Glutamatergic neuron (in vitro differentiated cells): ENCODE measurements around the gene SSH3. TPM values are rescaled to one million over a fixed set of nuclear protein-coding genes. Genes with fewer than 3 reads are reported as not detected.

Experiments used
- DNase-seq: peaks from one replicate; pipeline ENCODE4 v3.0.0; 2022
- H3K27ac Mint-ChIP-seq: one replicate; pipeline ENCODE4 v1.8.0; 2020; ENCODE audit warnings: mild to moderate bottlenecking, mixed read lengths, inconsistent platforms; ENCODE audit not compliant: unreplicated experiment
- H3K27me3 Mint-ChIP-seq: one replicate; pipeline ENCODE4 v1.8.0; 2020; ENCODE audit warnings: mild to moderate bottlenecking, moderate library complexity, mixed read lengths, inconsistent platforms; ENCODE audit not compliant: unreplicated experiment
- H3K36me3 Mint-ChIP-seq: one replicate; pipeline ENCODE4 v1.8.0; 2020; ENCODE audit warnings: mild to moderate bottlenecking, mixed read lengths, inconsistent platforms; ENCODE audit not compliant: unreplicated experiment
- H3K4me1 Mint-ChIP-seq: one replicate; pipeline ENCODE4 v1.8.0; 2020; ENCODE audit warnings: mild to moderate bottlenecking, low read depth, mixed read lengths, inconsistent platforms; ENCODE audit not compliant: unreplicated experiment
- H3K4me3 Mint-ChIP-seq: one replicate; pipeline ENCODE4 v1.8.0; 2020; ENCODE audit warnings: mild to moderate bottlenecking, mixed read lengths, inconsistent platforms; ENCODE audit not compliant: unreplicated experiment
- H3K9me3 Mint-ChIP-seq: one replicate; pipeline ENCODE4 v1.8.0; 2020; ENCODE audit warnings: mild to moderate bottlenecking, moderate library complexity, mixed read lengths, inconsistent platforms; ENCODE audit not compliant: unreplicated experiment
- total RNA-seq: library from RNA; stranded (reverse); fragmentation: NEBNext Ultra II Directional; extraction: Animal tissue kit (Norgen Biotek cat#: 25700); gene quantifications from one replicate; pipeline ENCODE4 v1.2.1, GENCODE V29; 2021; ENCODE audit not compliant: unreplicated experiment
- TF ChIP-seq, protein P1 (sequence below): fragments of 200-600 bp; sonication (generic); IDR thresholded peaks from one replicate; pipeline ENCODE4 v1.5.0; 2021; ENCODE audit not compliant: partially characterized antibody, unreplicated experiment

Gene SSH3
- total RNA-seq, 1 donor from 2014 or later, result 8.3 TPM

DNA sequence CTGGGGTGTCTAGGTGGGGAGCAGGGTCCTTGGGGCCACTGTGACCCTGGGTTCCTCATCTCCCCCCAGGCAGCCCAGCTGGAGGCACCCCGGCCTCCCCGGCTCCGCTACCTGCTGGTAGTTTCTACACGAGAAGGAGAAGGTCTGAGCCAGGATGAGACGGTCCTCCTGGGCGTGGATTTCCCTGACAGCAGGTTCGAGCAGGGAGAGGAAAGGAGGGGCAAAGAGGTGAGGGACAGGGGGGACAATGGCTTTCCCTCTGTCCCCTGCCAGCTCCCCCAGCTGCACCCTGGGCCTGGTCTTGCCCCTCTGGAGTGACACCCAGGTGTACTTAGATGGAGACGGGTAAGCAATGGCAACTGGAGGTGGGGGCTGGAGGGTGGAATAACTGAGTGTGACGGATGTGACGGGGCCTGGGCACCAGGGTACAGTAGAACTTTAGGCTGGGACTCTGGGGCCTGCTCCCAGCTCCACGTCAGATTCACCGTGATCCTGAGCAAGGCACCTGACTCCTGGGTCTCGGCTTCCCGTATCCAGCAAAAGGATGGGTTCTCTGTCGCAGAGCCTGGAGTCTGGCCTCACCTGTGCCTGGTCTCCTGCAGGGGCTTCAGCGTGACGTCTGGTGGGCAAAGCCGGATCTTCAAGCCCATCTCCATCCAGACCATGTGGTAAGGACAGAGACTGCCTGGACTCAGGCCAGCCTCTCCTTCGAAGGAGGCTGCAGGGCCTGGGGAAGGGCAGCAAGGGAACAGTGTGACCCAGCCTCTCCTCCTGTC lies 3.6 kb downstream of the SSH3 start:
- Mint-ChIP-seq H3K9me3 (peaks cover 2% of the 10 kb centered on the region), H3K4me3 (no peak overlapping the region), H3K27ac (no peak overlapping the region), H3K4me1 (peaks cover 8% of the 10 kb centered on the region), H3K27me3 (peaks cover 6% of the 10 kb centered on the region), H3K36me3 (no peaks in the 10 kb centered on the region)
- DNase-seq, result no peak
- TF ChIP-seq, protein P1, sequence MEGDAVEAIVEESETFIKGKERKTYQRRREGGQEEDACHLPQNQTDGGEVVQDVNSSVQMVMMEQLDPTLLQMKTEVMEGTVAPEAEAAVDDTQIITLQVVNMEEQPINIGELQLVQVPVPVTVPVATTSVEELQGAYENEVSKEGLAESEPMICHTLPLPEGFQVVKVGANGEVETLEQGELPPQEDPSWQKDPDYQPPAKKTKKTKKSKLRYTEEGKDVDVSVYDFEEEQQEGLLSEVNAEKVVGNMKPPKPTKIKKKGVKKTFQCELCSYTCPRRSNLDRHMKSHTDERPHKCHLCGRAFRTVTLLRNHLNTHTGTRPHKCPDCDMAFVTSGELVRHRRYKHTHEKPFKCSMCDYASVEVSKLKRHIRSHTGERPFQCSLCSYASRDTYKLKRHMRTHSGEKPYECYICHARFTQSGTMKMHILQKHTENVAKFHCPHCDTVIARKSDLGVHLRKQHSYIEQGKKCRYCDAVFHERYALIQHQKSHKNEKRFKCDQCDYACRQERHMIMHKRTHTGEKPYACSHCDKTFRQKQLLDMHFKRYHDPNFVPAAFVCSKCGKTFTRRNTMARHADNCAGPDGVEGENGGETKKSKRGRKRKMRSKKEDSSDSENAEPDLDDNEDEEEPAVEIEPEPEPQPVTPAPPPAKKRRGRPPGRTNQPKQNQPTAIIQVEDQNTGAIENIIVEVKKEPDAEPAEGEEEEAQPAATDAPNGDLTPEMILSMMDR, result no peak

DNA sequence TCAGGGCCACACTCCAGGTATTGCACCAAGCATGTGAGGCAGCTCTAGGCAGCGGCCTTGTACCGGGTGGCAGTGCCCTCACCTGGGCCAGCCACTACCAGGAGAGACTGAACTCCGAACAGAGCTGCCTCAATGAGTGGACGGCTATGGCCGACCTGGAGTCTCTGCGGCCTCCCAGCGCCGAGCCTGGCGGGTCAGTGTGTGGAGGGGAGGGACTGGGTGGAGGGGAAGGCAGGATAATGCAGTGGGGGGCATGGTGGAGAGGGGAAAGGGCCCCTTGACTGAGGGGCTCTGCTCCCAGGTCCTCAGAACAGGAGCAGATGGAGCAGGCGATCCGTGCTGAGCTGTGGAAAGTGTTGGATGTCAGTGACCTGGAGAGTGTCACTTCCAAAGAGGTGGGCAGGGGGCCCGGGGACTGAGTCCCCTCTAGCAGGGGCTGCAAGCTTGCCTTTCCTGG lies 4.2 kb downstream of the SSH3 start:
- Mint-ChIP-seq H3K4me1 (peaks cover 4% of the 10 kb centered on the region), H3K36me3 (no peaks in the 10 kb centered on the region), H3K27me3 (peaks cover 6% of the 10 kb centered on the region), H3K4me3 (no peak overlapping the region), H3K9me3 (peaks cover 2% of the 10 kb centered on the region), H3K27ac (no peak overlapping the region)
- no peak for DNase-seq
- TF ChIP-seq, protein P1, result no peak

DNA sequence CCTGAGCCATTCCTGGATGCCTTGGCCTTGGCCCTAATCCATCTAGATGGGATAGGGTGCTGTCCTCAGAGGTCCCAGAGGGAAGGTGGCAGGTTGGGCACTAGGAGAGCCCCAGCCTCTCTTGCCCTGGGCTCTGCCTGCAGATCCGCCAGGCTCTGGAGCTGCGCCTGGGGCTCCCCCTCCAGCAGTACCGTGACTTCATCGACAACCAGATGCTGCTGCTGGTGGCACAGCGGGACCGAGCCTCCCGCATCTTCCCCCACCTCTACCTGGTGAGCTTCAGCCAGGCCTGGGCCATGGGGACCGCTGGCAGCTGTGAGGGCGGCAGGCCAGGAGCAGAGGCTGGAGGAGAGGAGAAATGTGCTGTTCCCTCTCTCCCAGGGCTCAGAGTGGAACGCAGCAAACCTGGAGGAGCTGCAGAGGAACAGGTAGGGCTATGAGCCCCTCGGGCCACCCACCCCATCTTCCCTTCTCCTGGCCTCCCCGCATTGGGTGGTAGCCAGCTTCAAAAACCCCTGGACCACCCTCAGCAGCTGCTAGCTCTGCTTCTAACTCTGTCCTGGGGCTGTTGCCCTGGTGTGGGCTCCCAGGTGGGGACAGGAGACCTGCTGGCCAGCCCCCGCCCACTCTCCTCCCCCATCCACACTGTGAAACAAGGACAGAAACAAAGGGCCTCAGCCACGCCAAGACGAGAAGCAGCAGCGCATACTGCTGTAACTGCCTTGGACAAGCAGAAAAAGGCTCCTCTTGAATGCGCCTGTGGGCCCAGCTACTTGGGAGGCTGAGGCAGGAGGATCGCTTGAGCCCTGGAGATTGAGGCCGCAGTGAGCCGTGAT lies 4.9 kb downstream of the SSH3 start:
- no peak overlapping the region for H3K27ac Mint-ChIP-seq
- no peaks in the 10 kb centered on the region for H3K36me3 Mint-ChIP-seq
- no peak overlapping the region for H3K4me3 Mint-ChIP-seq
- H3K4me1 Mint-ChIP-seq, result peaks cover 3% of the 10 kb centered on the region
- H3K27me3 Mint-ChIP-seq, result peaks cover 5% of the 10 kb centered on the region
- TF ChIP-seq, protein P1, result no peak
- peaks cover 2% of the 10 kb centered on the region for H3K9me3 Mint-ChIP-seq
- DNase-seq, result no peak

DNA sequence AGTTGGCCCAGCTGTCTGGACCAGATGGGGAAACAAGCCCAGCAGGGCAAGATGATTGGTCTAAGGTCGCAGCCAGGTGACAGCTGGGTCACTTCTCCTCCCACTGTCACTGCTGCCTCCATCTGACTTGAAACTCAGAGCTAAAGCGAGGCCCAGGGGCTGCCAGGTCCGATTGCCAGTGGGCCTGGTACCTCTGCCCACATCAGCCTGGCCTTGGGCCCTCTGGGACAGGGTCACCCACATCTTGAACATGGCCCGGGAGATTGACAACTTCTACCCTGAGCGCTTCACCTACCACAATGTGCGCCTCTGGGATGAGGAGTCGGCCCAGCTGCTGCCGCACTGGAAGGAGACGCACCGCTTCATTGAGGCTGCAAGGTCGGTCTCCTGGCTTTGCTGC lies 5.8 kb downstream of the SSH3 start:
- peaks cover 6% of the 10 kb centered on the region for H3K27me3 Mint-ChIP-seq
- no peak for DNase-seq
- peak overlapping the region; percentile 73 for H3K27ac Mint-ChIP-seq
- peaks cover 3% of the 10 kb centered on the region for H3K4me1 Mint-ChIP-seq
- peak overlapping the region; percentile 38 for H3K4me3 Mint-ChIP-seq
- H3K9me3 Mint-ChIP-seq, result peaks cover 2% of the 10 kb centered on the region
- TF ChIP-seq, protein P1, result no peak
- H3K36me3 Mint-ChIP-seq, result no peaks in the 10 kb centered on the region
